ENCODE data around the gene LRMDA. TPM values are rescaled to one million over a fixed set of nuclear protein-coding genes. Genes with fewer than 3 reads are reported as not detected.
"Not testable (repeated sequence)": the region's sequence is repeated elsewhere in the genome, so short reads cannot be mapped to it uniquely, and the experiment has no call there.

The LRMDA gene
- total RNA-seq, 1 donor = under 0.01 TPM

- H3K4me3 ChIP-seq (ENCODE audit: low read depth, low read length) = no peak overlapping the region
- TF ChIP-seq CTCF (IDR thresholded peaks at IDR 0.05; ENCODE audit: insufficient read depth, low read depth, low read length) = no peak
- DNase-seq (ENCODE audit: low read depth) = no peak
Observed at GRCh38 chr10:76051007-76051936, 619.8 kb downstream of the LRMDA start.

DNA sequence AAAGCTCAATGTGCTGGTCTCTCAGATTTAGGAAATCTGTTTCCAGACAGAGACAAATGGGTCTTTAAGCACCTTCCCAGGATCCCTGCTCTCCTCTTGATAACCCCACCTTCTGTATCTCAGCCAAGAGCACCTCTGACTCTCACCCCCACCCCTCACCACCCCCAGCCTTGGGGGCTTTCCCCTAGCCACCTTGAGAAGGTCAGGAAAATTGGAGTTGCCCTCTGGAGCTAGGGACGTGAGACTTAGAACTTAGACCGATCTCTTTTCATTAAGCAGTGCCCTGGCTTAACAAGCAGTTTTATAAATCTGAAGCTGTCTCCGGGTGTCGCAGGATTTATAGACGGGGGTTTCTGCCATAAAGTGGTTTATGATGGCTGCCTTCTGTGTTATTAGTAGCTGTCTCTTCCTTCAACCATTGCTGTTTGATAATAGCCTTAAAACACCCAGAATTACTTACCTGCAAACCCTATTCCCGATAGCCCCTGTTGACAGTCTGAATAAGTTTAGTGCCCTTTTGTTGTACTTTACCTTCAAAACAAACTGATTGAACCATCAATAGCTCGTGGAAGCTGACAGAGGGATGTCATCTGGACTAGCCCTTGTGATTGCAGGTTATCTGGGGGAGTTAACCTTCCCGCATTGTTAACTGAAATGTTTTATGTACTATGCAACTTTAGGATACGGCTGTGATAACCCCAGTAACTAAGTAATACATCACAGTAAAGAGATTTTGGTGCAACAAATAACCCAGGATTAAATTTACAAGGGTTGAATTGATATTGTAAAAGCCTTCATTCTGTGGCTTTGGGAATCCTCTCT, 621.5 kb downstream of the LRMDA start:
- no peak for DNase-seq (ENCODE audit: low read depth)
- TF ChIP-seq CTCF (IDR thresholded peaks at IDR 0.05; ENCODE audit: insufficient read depth, low read depth, low read length) = no peak
- no peak overlapping the region for H3K4me3 ChIP-seq (ENCODE audit: low read depth, low read length)

DNA sequence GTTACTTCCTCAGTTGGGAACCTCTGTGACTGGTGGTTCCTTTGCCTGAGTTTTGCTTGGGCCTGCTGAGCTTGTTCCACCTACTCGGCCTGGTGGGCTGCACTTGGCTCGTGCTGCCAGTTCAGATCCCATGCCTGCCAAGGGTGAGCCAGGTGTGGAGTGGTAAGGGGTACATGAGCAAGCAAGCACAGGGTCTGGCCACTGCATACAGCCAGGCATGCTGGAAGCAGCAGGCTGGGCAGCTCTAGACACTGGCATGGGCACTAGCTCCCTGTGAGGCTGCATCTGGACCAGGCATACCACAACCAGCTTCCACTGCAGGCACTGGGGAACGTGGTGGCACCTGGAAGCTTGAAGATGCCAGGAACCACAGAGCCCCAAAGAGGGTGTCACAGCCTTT, 624.0 kb downstream of the LRMDA start:
- H3K4me3 ChIP-seq (ENCODE audit: low read depth, low read length) = no peak overlapping the region

DNA sequence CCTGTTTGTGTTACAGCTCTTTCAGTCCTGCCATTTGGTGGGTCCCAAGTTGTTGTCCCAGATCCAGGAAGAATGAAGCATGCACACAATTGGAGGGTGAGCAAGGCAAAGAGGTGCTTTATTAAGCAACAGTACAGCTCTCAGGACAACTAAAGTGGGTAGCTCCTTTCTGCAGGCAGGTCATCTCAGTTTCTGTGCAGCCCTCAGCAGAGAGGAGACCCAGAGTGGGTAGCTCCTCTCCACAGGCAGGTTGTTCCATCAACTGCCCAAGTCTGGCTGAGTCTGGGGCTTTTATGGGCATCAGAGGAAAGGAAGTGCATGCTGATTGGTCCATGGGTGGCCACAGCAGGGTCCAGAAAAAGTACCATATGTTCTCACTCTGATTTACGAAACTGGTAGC, 624.5 kb downstream of the LRMDA start:
- DNase-seq (ENCODE audit: low read depth) = no peak
- H3K4me3 ChIP-seq (ENCODE audit: low read depth, low read length) = no peak overlapping the region
- TF ChIP-seq CTCF (IDR thresholded peaks at IDR 0.05; ENCODE audit: insufficient read depth, low read depth, low read length) = no peak

More for the DNA sequence above, 624.0 kb downstream of the LRMDA start:
- no peak for TF ChIP-seq CTCF (IDR thresholded peaks at IDR 0.05; ENCODE audit: insufficient read depth, low read depth, low read length)
- DNase-seq (ENCODE audit: low read depth) = no peak

DNA sequence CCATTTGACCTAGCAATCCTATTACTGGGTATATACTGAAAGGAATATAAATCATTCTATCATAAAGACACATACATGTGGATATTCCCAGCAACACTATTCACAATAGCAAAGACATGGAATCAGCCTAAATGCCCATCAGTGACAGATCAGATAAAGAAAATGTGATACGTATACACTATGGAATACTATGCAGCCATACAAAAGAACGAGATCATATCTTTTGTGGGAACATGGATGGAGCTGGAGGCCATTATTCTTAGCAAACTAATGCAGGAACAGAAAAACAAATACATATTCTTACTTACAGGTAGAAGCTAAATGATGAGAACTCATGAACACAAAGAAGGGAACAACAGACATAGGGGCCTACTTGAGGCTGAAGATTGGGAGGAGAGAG, 629.6 kb downstream of the LRMDA start:
- H3K4me3 ChIP-seq (ENCODE audit: low read depth, low read length); DNase-seq (ENCODE audit: low read depth): not testable (repeated sequence)

DNA sequence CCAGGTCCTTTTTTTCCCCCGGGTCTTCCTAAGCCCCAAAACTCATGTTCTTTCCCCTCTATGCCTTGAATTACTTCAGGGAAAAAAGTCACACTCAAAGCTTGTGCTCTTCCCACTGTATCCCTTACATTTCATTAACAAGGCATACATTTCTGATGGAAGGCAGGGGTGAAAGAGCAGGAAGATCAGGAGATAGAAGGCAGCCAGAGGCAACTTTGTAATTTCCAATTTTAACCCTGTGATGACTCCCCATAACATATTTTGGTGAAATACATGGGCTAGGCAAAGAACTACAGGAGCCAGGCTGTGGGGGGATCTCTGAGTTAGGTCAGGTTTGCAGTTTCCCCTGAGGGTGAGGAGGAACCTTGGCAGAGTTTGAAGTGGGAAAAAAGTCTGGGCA, 635.0 kb downstream of the LRMDA start:
- TF ChIP-seq CTCF (IDR thresholded peaks at IDR 0.05; ENCODE audit: insufficient read depth, low read depth, low read length) = no peak
- H3K4me3 ChIP-seq (ENCODE audit: low read depth, low read length) = no peak overlapping the region
- no peak for DNase-seq (ENCODE audit: low read depth)

DNA sequence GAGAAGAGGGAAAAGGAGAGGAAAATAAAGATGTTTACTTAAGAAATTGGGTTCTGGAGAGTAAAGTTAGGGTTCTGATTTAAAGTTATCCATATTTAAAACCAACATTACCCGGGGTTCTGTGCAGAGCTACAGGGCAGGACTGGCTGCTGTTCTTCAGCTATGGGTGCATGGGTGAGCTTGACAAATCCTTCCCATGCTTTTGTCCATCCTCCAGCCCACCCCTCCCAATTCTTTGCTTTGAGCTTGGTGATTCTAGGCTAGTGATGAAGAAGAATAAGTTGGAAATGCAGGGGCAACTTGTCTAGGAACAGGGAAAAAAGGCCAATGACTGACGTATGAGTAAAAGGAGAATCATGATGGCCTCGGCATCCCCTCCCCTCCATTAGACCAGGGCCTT, 636.0 kb downstream of the LRMDA start:
- DNase-seq (ENCODE audit: low read depth) = no peak
- H3K4me3 ChIP-seq (ENCODE audit: low read depth, low read length) = no peak overlapping the region
- TF ChIP-seq CTCF (IDR thresholded peaks at IDR 0.05; ENCODE audit: insufficient read depth, low read depth, low read length) = no peak

Data from fibroblast of villous mesenchyme (primary cell).